OCI-LY7 (cell line): ENCODE results near the gene DYNC1I1.

Source experiments
- EZH2phosphoT487 ChIP-seq: fragments of 200-600 bp; sonication (generic); IDR thresholded peaks from 2 replicates; pipeline ENCODE4 v1.6.1; 2018; ENCODE audit warnings: low read depth, borderline replicate concordance, mild to moderate bottlenecking, mixed run types, antibody characterized with exemption, low read length, moderate library complexity, mixed read lengths
- TF ChIP-seq, protein P1 (sequence below): fragments of 200-600 bp; sonication (generic); conservative IDR thresholded peaks from 2 replicates; pipeline ENCODE4 v1.5.1; 2014; ENCODE audit warnings: mild to moderate bottlenecking, antibody characterized with exemption, low read length, moderate library complexity, mixed read lengths

- TF ChIP-seq, protein P1, sequence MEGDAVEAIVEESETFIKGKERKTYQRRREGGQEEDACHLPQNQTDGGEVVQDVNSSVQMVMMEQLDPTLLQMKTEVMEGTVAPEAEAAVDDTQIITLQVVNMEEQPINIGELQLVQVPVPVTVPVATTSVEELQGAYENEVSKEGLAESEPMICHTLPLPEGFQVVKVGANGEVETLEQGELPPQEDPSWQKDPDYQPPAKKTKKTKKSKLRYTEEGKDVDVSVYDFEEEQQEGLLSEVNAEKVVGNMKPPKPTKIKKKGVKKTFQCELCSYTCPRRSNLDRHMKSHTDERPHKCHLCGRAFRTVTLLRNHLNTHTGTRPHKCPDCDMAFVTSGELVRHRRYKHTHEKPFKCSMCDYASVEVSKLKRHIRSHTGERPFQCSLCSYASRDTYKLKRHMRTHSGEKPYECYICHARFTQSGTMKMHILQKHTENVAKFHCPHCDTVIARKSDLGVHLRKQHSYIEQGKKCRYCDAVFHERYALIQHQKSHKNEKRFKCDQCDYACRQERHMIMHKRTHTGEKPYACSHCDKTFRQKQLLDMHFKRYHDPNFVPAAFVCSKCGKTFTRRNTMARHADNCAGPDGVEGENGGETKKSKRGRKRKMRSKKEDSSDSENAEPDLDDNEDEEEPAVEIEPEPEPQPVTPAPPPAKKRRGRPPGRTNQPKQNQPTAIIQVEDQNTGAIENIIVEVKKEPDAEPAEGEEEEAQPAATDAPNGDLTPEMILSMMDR: no peak
- TF ChIP-seq EZH2phosphoT487: no peak
Measured at GRCh38 chr7:95910341-95910740, 138.0 kb downstream of the DYNC1I1 start.
